ENCODE data around the gene AMMECR1L.
"Not testable (repeated sequence)": the region's sequence is repeated elsewhere in the genome, so short reads cannot be mapped to it uniquely, and the experiment has no call there.

Gene AMMECR1L

DNA sequence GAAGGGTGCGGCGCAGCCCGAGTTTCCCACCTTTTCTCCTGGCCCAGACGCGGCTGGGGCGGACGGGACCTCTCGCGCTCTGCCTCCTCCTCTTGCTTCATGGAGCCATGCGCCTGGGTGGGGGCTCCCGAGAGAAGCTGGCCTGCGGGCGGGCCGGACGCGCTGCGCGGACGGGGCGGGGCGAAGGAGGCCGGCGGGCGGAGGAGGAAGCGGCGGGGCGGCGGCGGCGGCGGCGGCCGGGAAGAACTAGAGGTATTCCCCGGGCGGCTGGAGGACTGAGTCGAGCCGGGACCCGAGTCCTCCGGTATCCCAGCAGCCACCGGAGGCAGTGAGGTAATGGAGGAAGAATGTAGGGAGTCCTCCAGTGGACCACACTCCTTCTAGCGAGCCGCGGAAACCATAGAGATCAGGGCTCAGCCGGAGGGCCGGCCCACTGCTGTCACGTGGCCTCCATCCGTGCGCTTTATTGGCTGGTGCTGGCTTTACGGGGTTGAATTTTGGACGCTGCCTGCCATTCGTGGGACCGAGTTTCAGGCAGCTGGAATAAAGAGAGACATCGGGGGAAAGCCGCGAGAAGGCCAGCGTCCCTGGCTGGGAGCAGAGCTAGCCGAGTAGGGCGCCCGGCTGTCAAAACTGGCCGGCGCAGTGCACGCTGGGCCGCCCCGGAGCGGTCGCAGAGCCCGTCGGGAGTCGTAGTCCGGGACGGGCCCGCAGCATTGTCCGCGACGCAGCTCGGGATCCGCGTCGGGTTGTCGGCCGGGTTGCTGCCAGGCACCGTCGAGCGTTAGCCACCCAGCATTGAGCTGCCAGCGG is at the start of gene AMMECR1L:
Gene AMMECR1L, minus strand, starts transcription at position 177 of the 813 bp plus-strand sequence. CDS start 11,722 bp downstream, outside the sequence.
- DNase-seq, result peak in 49 of 56 donors; percentile 19 to 88 (median 64)

- DNase-seq, result no peak
These were observed 49.6 kb upstream of the AMMECR1L start for GRCh38 chr2:127935337-127935736.

DNA sequence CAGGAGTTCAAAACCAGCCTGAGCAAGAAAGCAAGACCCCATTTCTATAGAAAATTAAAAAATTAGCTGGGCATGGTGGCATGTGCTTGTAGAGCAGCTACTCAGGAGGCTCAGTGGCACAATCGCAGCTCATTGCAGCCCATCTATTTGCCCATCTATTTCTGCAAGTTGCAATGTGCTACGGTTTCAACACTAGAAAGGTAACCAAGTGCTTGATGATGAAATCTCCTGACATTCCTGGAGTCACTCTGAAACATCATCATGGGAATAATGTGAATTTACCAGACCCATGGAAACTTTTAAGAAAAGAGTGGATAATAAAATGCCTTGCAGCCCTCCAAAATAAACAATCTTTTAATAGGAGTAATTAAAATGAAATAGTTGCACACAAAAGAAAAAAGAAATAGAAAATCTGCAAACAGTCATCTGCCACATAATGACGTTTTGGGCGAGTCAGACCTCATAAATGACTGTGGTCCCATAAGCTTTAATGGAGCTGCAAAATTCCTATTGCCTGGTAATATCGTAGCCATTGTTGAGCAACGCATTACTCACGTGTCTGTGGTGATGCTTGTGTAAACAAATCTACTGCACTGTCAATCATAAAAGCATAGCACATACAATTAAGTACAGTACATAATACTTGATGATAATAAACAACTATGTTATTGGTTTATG is 46.6 kb upstream of the AMMECR1L start:
- DNase-seq, result no peak

DNA sequence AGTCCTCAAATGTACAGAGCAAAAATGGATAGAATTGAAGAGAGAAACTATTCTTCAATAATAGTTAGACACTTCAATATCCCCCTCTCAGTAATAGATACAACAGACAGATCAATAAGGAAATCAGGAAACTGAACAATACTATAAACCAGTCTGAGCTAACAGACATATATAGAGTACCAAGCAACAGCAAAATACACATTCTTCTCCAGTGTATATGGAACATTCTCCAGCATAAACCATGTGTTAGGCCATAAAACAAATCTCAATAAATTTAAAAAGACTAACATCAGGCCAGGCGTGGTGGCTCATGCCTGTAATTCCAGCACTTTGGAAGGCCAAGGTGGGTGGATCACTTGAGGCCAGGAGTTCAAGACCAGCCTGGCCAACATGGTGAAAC is 43.7 kb upstream of the AMMECR1L start:
- DNase-seq, result no peak

- no peak for DNase-seq
These were observed 41.6 kb upstream of the AMMECR1L start for GRCh38 chr2:127927384-127927783.

DNA sequence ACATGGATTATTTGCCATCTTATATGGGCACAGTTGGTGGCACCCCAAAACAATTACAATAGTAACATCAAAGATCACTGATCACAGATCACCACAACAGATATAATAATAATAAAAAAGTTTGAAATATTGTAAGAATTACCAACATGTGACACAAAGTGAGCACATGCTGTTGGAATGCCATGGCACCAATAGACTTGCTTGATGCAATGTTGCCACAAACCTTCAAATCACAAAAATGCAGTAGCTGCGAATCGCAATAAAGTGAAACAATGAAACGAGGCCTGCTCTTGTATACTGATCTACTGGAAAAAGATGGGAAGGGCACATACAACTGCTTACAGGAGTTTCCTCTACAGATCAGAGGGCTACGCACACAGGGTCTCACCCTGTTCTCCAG is 32.2 kb upstream of the AMMECR1L start:
- DNase-seq, result no peak

- no peak for DNase-seq
These were observed 28.2 kb upstream of the AMMECR1L start for GRCh38 chr2:127913808-127914457.

DNA sequence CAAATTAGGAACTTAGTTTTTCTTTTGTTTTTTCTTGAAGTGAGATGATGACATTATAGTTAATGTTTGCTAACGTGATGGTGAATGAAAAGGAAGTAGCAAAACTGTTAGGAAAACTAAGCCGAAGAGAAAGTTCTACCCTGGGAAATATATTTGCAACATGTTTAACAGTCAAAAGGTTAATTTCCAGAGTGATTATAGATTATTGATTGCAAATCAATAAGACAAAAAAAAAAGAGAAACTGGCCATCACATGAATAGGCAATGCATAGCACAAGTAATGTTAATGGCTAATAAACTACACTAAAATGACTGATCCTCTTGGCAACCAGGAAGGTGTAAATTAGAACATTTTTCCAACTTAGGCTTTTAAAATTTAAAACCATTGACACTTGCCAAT is 26.0 kb upstream of the AMMECR1L start:
- no peak for DNase-seq

DNA sequence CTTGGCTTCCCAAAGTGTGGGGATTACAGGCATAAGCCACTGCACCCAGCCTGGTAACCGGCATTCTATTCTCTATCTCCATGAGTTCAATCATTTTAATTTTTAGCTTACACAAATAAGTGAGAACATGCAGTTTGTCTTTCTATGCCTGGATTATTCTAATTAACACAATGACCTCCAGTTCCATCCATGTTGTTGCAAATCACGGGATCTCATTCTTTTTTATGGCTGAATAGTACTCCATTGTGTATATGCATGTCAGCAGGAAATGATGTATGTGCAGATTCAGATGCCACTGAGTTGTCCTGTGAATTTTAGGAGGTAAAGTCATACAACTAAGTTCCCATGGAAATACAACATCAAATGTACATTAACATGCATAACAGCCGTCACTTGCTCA is 24.7 kb upstream of the AMMECR1L start:
- DNase-seq, result no peak

DNA sequence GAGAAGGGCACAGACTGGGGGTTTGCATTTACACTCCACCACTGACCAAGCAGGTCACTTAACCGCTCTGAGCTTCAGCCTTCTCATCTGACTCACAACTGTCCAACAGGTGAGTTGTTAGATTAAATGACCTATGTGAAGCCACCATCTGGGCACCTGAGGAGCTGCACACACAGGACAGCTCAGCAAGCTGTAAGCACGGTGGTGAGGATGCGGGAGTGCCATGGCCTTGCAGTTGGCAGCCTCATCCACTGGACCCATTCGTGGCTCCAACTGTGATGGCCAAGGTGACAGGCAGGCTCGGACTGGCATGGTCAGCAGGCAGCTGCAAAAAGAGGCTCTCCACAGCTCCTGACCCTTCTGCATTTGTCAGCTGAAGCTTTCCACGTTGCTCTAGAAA is 23.3 kb upstream of the AMMECR1L start:
- DNase-seq, result no peak

DNA sequence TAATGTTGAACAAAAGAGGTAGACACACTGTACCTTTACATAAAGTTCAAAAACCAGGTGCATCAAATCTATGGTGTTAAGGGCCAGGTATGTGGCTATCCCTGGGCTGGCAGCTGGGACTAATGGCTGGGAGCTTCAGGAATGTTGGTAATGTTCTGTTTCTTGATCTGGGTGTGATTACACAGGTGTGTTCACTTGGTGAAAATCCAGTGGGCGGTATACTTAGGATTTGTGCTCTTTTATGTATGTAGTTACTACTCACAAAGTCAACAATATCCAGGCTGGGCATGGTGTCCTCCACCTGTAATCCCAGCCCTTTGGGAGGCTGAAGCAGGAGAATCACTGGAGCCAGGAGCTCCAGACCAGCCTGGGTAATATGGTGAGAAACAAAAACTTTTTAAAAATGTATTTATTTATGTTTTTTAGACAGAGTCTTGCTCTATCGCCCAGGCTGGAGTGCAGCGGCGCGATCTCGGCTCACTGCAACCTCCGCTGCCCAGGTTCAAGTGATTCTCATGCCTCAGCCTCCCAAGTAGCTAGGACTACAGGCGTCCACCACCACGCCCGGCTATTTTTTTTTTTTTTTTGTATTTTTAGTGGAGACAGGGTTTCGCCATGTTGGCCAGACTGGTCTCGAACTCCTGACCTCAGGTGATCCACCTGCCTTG is 22.1 kb upstream of the AMMECR1L start:
- DNase-seq, result not testable (repeated sequence)

DNA sequence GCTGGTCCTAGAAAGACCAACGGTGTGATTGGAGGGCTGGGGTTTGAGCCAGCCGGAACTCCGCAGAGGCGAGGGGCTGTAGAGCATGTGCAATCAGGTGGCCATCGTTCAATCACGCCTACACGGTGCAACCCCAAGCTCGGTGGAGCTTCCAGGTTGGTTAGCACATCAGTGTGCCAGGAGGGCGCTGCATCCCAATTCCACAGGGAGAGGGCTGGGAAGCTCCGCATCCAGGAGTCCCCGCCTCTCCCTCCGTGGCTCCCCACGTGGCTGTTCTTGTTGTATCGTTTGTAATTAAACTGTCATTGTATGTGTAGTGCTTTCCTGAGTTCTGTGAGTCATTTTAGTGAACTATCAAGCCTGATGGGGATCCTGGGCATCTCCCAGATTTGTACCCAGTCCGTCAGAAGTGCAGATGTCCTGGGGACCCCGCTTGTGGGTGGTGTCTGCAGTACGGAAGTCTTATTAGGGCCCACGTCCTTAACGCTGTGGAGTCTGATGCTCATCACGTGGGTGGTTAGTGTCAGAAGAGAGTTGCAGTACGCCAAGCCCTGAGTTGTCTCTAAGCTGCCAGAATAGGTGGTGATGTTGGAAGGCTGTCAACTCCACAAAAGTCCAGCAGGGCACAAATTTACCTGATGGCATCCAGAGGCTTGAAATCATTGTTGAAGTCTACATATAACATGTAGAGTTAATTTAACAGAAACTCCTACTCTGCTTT is 20.6 kb upstream of the AMMECR1L start:
- peak in 25 of 56 donors; percentile 5 to 67 (median 34) for DNase-seq

- peak in 33 of 56 donors; percentile 1 to 82 (median 38) for DNase-seq
These were observed 15.7 kb upstream of the AMMECR1L start for GRCh38 chr2:127901339-127902056.

GRCh38 chr2:127897531-127898211 is 11.9 kb upstream of the AMMECR1L start:
- no peak for DNase-seq

GRCh38 chr2:127893494-127893893 is 7.7 kb upstream of the AMMECR1L start:
- DNase-seq, result no peak

- no peak for DNase-seq
These were observed 7.3 kb upstream of the AMMECR1L start for GRCh38 chr2:127893033-127893432.

- DNase-seq, result no peak
These were observed 6.1 kb upstream of the AMMECR1L start for GRCh38 chr2:127891811-127892210.

DNA sequence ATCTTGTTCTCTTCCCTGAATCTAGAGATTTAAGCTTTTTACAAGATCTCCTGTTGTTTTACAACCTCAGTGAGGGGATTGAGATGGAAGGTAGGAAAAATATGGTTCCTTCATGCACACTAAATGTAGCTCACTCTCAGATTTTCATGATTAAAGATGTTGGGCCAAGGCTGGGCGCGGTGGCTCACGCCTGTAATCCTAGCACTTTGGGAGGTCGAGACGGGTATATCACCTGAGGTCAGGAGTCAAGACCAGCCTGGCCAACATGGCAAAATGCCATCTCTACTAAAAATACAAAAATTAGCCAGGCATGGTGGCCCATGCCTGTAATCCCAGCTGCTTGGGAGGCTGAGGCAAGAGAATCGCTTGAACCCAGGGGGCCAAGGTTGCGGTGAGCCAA is 5.0 kb upstream of the AMMECR1L start:
- not testable (repeated sequence) for DNase-seq

DNA sequence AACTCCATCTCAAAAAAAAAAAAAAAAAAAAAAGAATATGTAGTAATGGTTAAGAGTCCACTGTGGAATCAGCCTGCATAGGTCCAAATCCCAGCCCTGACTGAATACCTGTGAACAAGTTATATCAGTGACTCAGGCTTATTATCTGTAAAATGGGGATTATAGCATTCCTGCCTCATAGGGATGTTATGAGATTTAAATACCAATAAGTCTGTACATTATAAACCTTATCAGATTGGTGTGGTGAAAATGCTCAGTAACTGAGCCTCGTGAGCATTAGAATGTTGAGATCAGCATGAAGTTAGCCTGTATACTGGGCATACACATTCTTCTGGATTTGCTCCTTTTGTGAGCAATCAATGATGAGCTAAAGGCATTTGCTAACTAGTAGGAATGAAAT is 3.0 kb upstream of the AMMECR1L start:
- no peak for DNase-seq

DNA sequence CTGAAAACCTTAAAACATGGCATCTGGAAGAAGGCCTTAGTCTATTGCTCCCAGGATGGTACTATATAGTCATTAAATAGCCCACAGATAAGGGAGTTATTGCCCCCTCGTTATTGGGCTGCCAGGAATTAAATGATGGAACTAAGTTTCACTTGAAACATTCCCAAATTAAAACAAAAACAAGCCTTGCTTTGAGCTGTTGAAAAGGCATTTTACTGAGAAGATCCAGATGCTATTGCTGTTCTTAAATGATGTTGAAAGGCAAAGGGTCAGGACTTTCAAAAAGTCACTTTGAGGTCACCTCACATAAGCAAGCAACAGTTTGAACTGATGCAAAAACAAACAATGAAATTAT is 2.0 kb upstream of the AMMECR1L start:
- no peak for DNase-seq
